GM13977 (cell line): ENCODE data around the gene OR10H3.

Source experiments
- DNase-seq: peaks from one replicate; pipeline ENCODE4 v3.0.0; 2012; ENCODE audit warnings: low spot score
- CTCF ChIP-seq: IDR thresholded peaks from 2 replicates; pipeline ENCODE4 v1.5.1; 2012; ENCODE audit warnings: mild to moderate bottlenecking, control low read depth; ENCODE audit not compliant: insufficient read depth; ENCODE audit errors: extremely low read depth, missing control alignments
- in situ Hi-C: fragments of 300-500 bp; cut with MboI; formaldehyde crosslinking; loops from one replicate; pipeline ENCODE4 v1.12.0; 2022; ENCODE audit warnings: low sequenced_read_pairs, low pct_unique_long_range_greater_than_20kb, mixed read lengths, inconsistent platforms; ENCODE audit not compliant: unreplicated experiment

OR10H3 gene

GRCh38 chr19:15715642-15716041 lies 22.1 kb upstream of the OR10H3 start:
- in situ Hi-C loops: no loop called here
- DNase-seq: no peak
- no peak for TF ChIP-seq CTCF

- in situ Hi-C loops: no loop called here
- no peak for DNase-seq
Measured at GRCh38 chr19:15717809-15718208, 20.0 kb upstream of the OR10H3 start.

GRCh38 chr19:15721268-15721667 lies 16.5 kb upstream of the OR10H3 start:
- DNase-seq: no peak
- no peak for TF ChIP-seq CTCF
- in situ Hi-C loops: no loop called here

More at GRCh38 chr19:15717809-15718208, 20.0 kb upstream of the OR10H3 start:
- no peak for TF ChIP-seq CTCF

- no peak for DNase-seq
- in situ Hi-C loops: no loop called here
- TF ChIP-seq CTCF: no peak
Measured at GRCh38 chr19:15722956-15723355, 14.8 kb upstream of the OR10H3 start.

GRCh38 chr19:15727724-15728123 lies 10.1 kb upstream of the OR10H3 start, which contains the start of gene OR10H2:
TSS of gene OR10H2 (plus strand) at chr19:15728024. CDS start at chr19:15728044, 20 bp downstream.
- TF ChIP-seq CTCF: no peak
- no peak for DNase-seq
- in situ Hi-C loops: no loop called here

- in situ Hi-C loops: no loop called here
- no peak for TF ChIP-seq CTCF
- DNase-seq: no peak
Measured at GRCh38 chr19:15730538-15730937, 7.2 kb upstream of the OR10H3 start.

GRCh38 chr19:15732388-15732787 lies 5.4 kb upstream of the OR10H3 start:
- TF ChIP-seq CTCF: no peak
- in situ Hi-C loops: no loop called here

More at GRCh38 chr19:15732388-15732787, 5.4 kb upstream of the OR10H3 start:
- no peak for DNase-seq
